GM19324 (cell line): ENCODE measurements around the gene PADI1.
"Not testable (repeated sequence)": the region's sequence is repeated elsewhere in the genome, so short reads cannot be mapped to it uniquely, and the experiment has no call there.

Source experiments
- ATAC-seq: cut with Tn5 transposase; IDR thresholded peaks from one replicate; pipeline ENCODE4 v1.9.1; 2021; ENCODE audit warnings: mild to moderate bottlenecking, moderate library complexity; ENCODE audit not compliant: unreplicated experiment, low FRiP score

PADI1 gene

DNA sequence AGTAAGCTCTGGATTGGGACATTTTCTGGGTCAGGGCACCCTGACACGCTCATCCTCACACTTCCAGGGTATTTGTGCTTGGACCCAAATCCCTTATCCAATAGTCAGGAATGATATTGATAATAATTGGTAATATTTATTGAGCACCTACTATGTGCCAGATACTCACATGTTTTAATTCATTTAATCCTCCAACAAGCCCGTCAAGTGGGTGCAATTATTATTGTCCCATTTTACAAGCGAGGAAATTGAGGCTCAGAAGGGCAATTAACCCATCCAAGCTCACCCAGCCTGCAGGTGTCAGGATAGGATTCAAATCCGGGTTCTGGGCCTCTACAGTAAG lies 32.6 kb downstream of the PADI1 start:
- ATAC-seq, result no peak

DNA sequence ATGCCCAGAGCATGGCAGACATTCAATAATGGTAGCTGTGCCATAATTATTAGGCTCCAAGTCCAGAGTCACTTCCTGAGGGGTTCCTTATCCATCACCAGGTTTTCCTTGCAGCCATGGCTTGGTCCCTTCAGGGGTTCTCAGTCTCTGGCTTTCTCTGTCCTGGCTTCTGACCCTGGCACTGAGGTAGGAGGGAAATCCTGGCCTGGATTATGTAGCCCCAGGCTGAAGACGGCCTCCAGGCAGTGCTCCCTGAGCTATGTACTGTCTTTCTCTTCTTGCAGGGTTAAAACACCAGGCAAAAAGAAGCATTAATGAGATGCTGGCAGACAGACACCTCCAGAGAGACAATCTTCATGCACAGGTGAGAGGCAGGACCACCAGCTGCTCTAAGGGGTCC lies 34.5 kb downstream of the PADI1 start:
- no peak for ATAC-seq

DNA sequence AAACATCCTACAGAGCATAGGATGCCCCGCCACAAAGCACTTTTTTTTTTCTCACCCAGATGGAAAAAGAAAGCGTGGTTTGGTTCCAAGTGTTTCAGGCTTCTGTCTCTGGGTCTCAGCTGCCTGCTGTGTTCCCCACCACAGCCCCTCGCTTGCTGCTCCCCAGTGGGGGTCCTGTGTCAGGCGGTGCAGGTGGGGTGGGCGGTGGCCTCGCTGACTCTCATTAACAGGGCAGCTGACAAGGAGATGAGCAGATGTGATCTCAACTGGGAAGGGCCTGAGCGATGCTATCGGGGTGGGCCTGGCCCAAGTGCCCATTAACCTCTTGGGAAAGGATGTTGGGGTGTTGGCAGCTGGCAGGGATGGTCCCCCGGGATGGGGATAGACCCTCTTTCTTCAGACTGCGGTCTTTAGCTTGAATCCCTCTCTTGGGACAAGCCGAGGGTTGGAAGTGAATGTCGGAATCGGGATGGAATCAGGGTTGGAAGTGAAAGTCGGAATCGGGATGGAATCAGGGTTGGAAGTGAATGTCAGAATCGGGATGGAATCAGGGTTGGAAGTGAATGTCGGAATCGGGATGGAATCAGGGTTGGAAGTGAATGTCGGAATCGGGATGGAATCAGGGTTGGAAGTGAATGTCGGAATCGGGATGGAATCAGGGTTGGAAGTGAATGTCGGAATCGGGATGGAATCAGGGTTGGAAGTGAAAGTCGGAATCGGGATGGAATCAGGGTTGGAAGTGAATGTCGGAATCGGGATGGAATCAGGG lies 36.3 kb downstream of the PADI1 start:
- not testable (repeated sequence) for ATAC-seq

DNA sequence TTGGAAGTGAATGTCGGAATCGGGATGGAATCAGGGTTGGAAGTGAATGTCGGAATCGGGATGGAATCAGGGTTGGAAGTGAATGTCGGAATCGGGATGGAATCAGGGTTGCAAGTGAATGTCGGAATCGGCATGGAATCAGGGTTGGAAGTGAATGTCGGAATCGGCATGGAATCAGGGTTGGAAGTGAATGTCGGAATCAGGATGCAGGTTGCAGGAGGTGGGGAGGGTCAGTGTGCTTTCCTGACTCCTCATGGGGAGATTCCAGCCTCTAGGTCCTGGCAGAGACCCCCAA lies 36.8 kb downstream of the PADI1 start:
- not testable (repeated sequence) for ATAC-seq

DNA sequence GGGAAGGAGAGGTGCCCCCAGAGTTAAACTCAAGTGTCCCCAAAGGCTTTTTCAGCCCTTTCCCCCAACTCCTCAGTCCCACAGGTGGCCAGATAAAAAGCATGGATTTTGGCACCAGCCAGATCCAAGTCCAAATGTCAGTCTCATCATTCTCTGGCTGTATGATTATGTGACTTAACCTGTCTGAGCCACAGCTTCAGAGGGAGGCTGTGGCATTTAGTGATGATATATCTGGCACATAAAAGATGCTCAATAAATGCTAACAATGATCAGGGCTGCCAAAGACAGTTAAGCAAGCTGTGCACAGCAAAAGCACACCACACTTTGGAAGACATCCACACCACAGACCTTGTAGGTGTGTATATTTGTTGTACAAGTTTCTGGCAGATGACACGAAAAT lies 38.3 kb downstream of the PADI1 start:
- ATAC-seq, result no peak

DNA sequence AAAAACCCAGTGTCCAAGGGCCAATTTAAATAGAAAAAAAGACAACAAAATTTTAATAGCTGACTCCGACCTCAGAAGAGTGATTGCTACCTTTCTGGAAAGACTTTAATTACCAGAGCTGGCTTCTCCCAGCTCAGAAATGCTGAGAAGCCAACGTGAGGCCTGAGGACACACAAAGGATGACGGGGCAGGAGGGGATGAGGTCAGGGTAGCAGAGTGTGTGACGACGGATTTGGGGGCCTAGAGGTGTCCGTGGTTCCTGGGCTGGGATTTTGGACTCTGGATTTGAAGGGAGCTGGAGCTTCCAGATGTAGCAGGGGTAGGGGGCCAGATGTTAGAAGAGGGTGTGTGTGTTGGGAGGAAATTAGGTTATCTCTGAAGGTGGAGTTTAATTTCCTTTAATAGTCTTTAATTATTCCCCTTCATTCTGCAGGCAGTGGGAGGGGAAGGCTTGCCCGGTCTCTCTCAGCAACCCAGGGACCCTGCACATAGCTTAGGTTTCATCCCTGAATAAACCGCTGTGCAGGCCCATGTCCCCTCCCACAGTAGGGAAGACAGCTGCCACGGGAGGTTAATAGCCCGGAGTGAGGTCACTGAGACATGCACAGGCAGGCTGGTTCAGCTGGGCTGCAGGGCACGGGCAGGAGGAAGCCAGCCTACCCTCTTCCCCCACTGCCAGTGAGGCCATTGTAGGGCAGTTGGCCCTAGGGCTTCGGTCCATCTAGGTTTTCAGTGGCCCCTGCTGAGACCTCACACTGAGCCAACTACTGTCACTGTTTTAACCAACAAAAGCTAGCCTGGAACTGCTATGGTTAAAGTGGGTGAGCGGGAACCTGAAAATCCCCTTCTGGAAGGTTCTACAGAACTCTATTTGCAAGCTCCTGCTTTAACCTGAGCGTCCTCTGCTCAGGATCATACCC lies 40.2 kb downstream of the PADI1 start:
- ATAC-seq, result no peak

DNA sequence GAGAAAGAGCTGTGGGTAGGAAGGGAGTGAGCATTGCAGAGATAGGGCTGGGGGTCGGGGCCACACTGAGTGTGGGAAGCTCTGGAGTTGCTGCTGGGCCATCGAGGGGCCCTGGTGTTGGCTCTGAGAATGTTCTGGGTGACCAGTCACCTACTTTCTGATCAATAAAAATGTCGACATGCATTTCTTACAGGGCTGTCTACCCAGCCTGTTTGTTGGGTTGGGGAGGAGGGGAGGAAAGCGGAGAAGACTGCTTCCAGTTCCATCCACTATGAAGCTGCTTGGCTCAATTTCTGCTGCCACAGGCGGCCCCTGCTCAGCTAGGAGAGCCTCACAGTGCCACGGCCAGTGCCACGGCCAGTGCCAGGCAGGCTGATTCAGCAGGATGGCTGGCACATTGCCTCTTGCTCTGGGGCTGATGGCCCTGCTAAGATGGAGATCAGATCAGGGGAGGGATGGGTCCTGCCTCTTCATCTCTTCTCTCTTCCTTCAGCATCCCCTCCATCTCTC lies 40.9 kb downstream of the PADI1 start:
- ATAC-seq, result no peak

DNA sequence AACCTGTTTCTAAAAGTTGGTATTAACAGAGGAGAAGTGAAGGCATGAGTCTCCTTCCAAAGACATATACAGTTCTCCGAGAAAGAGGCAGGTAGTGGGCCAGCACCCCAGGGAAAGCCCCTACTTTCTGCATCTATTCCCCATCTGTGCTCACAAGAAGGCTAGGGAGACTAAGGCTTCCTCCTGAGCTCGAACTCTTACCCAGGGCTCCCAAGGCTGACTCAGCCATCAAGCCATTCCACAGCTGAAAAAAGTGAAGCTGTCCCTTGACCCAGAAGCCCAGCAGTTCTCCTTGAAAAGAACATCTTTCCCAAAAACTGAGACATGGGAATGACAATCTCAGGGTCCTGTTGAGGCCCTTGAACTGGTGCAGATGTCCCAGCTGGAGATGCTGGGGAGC lies 42.0 kb downstream of the PADI1 start:
- no peak for ATAC-seq

DNA sequence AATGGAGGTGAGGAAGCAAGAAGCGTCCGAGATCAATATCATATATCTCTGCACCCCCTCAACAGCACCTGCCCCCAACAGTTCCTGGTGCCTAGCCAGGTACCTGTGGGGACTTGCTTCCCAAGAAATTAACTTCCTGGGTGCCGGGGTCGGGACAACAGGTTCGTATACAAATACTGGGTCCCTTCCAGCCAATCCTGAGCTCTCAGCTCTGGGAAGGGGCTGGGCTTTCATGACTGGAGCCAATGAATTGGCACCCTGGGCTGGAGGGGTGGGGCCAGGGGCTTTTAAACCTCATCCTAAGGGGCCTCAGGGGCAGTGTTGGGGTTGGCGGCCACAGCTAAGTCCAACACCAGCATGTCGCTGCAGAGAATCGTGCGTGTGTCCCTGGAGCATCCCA lies 43.9 kb downstream of the PADI1 start, which contains the start of gene PADI3:
PADI3 (plus strand) TSS at position 318 of the 400 bp plus-strand sequence; CDS start at position 358, 40 bp downstream.
- ATAC-seq, result no peak

DNA sequence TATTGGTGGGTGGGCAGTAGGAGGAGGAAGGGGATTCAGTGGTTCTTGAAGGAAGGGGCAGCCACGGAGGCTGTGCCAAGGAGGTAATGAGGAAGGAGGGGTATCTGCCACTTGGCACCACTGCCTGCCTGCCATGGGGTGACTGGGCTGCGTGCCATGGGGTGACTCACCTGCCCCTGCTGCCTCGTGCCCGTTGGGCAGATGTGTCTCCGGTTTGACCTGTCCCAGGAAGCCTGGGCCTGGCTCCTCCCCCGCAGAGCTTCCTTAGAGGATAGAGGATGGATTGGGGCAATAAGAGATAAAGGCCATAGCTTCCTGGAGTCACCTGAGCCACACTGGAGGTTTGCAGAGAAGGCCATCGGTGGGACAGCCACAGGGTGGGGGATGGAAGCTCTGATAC lies 45.7 kb downstream of the PADI1 start:
- ATAC-seq, result no peak

DNA sequence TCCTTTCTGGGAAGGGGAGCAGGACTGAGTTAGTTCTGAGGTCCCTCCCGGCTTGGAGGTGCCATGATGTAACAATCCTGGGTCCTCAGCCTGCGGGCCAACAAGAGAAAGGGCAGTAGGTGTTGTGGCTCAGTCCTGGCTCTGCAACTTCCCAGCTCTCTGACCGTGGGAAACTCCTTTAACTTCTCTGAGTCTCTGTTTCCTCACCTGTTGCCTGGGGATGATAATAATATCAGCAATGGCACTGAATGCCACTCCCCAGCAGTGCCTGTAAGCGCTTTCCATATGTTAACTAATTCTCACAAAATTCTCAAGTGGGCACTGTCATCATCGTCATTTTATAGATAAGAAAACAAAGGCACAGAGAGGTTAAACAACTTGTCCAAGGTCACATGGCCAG lies 46.3 kb downstream of the PADI1 start:
- ATAC-seq, result no peak

DNA sequence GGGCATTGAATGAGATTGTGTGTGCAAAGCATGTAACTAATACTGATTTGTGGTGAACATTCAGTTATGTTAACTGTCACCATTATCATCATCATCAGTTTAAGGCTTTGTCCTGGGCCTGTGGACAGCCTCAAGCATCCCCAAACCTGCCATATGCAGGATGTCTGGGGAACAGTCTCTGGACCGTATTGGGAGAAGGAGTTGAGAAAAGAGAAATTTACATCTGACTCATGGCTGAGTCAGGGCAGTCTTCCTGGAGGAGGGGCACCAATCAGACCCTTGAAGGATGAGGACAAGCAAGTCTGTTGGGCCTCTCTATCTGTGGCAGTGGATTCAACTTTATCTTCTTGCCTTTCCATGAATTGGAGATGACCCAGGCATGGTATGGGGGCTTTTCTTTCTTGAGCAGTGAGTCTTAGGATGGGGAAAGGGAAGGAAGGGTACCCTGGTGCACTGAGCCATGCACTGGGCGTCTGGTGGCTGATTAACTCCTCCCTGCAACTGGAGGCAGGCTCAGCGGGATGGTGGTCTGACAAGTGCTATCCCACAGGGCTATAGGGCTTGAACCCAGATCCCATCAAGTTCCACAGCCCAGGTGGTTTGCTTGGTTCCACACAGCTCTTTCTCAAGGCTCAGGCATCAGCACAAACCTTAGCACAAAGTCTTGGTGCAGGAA lies 46.9 kb downstream of the PADI1 start:
- no peak for ATAC-seq

DNA sequence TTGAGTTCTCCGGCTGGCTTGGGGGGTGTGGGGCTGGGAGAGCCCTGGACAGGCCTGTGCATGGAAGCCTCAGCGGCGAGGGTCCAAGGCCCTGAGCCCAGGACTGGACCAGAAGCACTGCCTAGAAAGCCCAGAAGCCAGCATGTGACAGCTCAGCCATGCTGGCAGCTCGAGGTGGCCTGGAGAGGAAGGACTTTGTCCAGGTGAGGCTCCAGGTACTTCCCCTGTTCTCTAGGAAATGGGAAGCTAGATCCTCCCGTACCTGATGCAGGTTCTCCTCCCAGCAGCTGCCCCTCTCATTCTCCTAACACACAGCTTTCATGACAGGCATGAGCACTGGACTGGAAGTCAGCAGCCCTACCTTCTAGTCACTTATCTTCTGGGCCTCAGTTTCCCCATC lies 50.4 kb downstream of the PADI1 start:
- no peak for ATAC-seq

DNA sequence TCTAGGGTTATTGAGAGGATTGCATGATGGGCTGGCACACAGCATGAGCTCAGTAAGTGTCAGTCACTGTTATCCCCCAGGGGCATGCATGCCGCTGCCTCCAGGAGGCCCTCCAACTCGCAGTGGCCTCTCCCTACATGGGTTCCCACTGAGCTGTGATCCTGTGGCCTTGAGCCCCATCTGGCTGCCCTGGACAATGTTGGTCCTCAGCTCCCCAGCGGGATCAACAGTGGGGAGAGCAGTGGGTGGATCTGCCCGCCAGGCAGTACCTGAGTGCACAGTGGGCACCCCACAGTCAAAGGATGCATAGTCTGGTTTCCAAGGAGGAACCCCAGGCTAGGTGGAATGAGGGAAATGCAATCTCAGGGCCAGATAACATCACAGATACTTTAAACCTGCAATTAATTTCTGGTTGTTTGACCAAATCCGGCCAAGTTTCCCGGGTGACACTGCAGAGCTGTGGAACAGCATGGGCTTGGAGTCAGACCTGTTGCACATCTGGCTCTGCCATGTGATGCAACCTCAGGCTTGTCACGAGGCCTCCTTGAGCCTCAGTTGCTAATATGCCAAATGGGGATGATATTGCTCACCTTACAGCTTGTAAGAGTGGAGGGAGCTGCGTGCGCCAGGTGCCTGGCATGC lies 53.3 kb downstream of the PADI1 start:
- ATAC-seq, result no peak

DNA sequence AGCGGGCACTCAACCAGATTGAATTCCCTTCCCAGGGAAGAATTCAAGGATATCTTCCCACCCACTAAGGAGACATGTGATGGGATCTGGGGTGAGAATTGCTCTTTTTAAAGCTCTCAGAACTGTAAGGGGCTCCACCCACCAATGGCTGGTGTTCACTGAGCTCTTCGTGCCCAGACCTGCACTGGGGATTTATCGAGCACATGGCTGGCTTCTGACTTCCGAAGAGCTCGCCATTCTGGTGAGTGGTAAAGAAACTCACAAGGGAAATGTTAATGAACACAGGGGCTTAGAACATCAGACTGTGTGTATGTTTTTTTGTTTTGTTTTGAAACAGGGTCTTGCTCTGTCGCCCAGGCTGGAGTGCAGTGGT lies 53.8 kb downstream of the PADI1 start:
- ATAC-seq, result no peak

DNA sequence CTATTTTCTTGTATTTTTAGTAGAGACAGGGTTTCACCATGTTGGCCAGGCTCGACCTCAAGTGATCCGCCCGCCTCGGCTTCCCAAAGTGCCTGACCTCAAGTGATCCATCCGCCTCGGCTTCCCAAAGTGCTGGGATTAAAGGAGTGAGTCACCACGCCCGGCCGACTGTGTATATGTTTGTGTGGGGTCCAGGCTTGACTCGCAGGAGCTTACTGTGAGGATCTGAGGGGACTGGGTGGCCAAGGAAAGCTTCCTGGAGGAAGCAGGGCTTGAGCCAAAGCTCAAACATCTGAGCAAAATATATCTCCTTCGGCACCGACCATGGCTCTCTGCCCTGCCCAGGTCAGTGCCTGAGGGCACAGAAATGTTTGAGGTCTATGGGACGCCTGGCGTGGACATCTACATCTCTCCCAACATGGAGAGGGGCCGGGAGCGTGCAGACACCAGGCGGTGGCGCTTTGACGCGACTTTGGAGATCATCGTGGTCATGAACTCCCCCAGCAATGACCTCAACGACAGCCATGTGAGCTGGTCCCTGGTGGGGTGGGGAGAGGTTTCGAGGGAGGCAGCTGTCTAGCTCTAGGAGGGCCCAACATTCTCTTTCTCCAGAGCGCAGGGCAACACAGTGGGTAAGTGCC lies 54.4 kb downstream of the PADI1 start:
- ATAC-seq, result no peak

DNA sequence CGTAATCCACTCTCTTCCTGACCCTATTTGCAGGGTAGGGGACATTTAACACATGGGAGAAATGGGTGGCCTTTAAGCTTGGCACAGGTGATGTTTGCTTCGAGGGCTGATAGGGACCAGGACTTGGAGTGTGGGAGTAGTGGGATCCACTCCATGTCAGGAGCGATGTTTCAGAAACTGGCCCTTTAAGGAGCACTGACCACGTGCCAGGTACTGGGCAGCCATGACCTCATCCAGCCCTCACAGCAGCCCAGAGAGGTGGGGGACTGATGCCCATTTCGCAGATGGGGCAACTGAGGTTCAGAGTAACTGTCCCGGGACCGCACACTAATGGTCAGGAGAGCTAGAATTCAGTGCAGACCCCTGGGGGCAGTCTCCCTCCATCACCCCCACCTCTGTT lies 55.3 kb downstream of the PADI1 start:
- no peak for ATAC-seq

DNA sequence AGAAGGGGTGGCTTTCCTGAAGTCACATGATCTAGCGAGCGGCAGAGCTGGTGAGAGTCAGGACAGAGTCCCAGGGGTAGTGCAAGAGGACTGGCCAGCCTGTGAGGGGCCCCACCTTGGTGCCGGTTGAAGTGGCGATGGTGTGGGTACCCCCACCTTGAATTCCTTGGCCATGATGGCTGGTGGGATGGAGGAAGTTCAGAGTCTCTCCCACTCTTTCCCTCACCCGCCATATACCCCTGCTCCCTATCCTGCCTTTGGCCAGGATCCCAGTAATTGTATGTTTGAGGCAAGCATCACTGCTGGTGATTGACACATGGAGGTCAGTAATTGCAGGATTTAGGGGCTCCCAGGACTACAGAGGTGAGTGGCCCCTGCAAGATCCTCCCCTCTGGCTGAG lies 55.8 kb downstream of the PADI1 start:
- no peak for ATAC-seq

DNA sequence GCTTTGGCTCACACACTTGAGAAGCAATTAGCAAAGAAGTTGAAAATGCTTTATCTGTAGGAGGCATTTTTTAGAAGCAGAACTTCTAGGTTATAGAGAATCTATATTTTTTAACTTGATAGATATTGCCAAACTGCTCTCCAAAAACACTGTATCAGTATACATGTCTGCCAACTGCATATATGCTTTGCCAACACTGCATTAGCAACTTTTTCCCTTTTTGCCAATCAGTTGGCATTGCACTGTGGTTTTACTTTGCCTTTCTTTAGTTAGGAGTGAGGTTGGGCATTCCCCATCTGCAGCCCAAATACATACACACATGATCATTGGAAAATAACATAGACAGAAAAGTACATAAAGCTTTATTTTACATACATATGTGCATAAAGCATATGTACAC lies 59.0 kb downstream of the PADI1 start:
- no peak for ATAC-seq

DNA sequence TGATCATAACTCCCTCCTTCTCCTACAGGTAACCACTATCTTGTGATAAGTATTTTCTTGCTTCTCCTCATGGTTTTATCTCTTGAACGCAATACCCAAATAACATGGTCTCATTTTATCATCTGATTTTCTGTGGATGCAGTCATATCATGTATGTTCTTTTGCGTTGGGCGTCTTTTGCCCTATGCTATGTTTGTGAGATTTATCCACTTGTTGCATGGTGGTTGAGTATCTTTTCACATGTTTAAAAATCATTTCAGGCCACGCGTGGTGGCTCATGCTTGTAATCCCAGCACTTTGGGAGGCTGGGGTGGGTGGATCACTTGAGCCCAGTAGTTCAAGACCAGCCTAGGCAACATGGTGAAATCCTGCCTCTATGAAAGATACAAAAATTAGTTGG lies 59.5 kb downstream of the PADI1 start:
- ATAC-seq, result no peak
